Activated naive CD4-positive, alpha-beta T cell treated with anti-CD3 and anti-CD28 coated beads, Interleukin-2, amount 10 ng/mL, durations not matched to agents 7 days and 5 days (primary cell): ENCODE results near the gene ACOXL.
"Not testable (repeated sequence)": the region's sequence is repeated elsewhere in the genome, so short reads cannot be mapped to it uniquely, and the experiment has no call there.

Source experiments
- CTCF ChIA-PET: fragments of 350-600 bp; sonication (Branson Sonifier 250); formaldehyde crosslinking; loops from one replicate; lab custom pipeline; 2021; ENCODE audit warnings: antibody characterized with exemption; lab: Charles Lee
- DNase-seq: peaks from one replicate; pipeline ENCODE4 v3.0.0-alpha.2; 2020
- H3K27ac Mint-ChIP-seq: one replicate; pipeline ENCODE4 v1.8.0; 2021; ENCODE audit warnings: mild to moderate bottlenecking, moderate library complexity, mixed read lengths
- H3K27me3 Mint-ChIP-seq: one replicate; pipeline ENCODE4 v1.8.0; 2021; ENCODE audit warnings: mild to moderate bottlenecking, mixed read lengths
- H3K36me3 Mint-ChIP-seq: one replicate; pipeline ENCODE4 v1.8.0; 2021; ENCODE audit warnings: mixed read lengths
- H3K4me1 Mint-ChIP-seq: one replicate; pipeline ENCODE4 v1.8.0; 2021; ENCODE audit warnings: mixed read lengths
- H3K4me3 Mint-ChIP-seq: one replicate; pipeline ENCODE4 v1.8.0; 2021; ENCODE audit warnings: mild to moderate bottlenecking, moderate library complexity, mixed read lengths
- H3K9me3 Mint-ChIP-seq: one replicate; pipeline ENCODE4 v1.8.0; 2021; ENCODE audit warnings: mixed read lengths

The ACOXL gene

DNA sequence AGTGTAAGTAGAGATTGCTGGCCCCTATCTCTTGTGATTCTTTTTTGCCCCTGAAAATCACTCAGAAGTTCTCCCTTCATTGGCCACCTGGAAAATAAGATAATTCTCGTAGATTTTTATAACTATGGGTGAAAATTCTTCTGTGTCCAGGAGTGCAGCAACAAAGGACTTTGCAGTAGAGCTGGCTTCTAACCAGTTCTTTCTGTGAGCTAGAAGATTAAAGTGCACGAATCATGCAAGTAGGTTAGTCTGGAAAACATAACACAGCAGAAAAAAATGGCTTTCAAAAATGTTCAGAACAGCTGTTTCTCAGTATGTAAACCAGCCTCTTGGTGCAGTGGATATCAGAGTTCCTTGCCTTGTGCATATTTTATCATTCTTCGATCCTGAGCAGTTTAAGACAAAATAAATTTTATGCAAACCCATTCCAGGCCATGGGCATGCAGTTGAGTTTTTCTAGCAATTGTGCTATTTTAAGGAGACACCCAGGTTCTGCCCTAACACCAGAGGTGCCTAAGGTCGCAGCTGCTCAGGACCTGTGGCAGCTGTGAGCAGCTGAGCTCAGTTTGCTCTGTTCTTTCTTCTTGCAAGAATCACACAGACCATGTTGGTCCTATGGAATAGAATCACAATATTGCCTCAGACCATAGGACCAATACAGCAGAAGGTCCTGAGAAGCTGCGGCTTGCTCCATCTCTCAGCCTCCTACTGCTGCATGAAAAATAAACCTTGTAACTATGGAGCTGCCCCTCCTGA lies 307.4 kb downstream of the ACOXL start:
- peaks cover 45% of the 10 kb centered on the region for H3K27me3 Mint-ChIP-seq

DNA sequence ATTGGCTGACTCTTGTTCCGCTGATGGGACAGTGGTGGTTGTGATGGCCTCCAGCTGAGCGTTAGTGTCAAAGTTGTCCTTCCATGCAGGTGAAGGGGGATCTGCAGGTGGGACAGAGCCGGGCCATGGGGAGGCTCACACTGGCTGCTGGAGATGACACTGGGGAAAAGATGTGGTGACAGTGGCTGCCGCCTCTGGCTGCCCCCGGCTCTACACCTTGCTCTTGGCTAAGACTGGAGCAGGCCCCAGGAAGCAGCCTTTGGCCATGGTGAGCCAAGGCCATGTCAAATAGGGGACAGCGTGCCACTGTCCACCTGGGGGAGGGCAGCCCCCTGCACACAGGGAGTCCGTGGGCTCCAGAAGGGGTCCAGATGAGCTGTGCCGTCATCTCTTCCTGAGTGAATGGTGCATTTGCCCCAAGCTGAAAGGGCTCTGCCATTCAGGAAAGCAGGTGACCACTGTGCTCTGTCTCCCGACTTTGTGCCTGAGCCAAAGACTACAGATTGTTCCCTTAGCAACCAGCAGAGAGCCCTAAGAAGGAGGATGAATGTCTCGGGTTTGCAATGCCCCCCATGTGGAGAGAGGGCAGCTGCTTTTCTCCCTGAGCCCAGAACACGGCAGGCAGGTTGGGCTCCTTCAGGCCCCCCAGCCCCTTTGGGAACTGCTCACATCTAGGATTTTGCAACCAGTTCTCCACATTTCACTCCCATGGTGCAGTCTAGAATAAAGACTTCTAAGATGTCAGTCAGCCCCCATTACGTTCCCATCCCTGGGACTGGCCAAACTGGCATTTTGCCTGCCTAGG lies 309.2 kb downstream of the ACOXL start:
- H3K27ac Mint-ChIP-seq = no peak overlapping the region
- no peaks in the 10 kb centered on the region for H3K9me3 Mint-ChIP-seq
- H3K4me3 Mint-ChIP-seq = no peak overlapping the region
- H3K36me3 Mint-ChIP-seq = no peaks in the 10 kb centered on the region
- H3K4me1 Mint-ChIP-seq = no peaks in the 10 kb centered on the region
- no peak for DNase-seq
- CTCF ChIA-PET = no interaction called here
- H3K27me3 Mint-ChIP-seq = peaks cover 48% of the 10 kb centered on the region

More for the DNA sequence above, 307.4 kb downstream of the ACOXL start:
- DNase-seq = no peak
- Mint-ChIP-seq H3K36me3 (no peaks in the 10 kb centered on the region), H3K4me3 (no peak overlapping the region), H3K4me1 (no peaks in the 10 kb centered on the region), H3K27ac (no peak overlapping the region), H3K9me3 (no peaks in the 10 kb centered on the region)
- CTCF ChIA-PET = no interaction called here

DNA sequence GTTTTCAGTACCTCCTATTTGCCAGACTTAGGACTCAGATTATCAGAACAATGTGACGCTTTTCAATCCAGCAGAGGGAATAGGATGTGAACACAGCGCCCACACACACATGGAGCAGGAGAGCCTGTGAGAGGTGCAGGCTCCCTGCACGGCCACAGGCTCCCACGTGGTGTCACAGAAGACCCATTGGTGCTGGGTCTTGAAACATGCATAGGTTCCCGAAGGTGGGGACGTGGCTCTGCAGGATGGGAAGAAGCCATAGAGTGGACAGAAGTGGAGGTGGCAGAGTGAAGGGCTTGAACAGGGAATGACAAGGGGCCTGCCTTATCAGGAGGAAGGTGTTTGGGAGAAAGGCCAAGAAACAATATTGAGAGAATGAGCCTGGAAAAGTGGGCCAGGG lies 309.9 kb downstream of the ACOXL start:
- H3K4me1 Mint-ChIP-seq = no peaks in the 10 kb centered on the region
- H3K27me3 Mint-ChIP-seq = peaks cover 45% of the 10 kb centered on the region
- H3K27ac Mint-ChIP-seq = no peak overlapping the region
- H3K36me3 Mint-ChIP-seq = no peaks in the 10 kb centered on the region
- CTCF ChIA-PET = no interaction called here
- H3K9me3 Mint-ChIP-seq = no peaks in the 10 kb centered on the region
- DNase-seq = no peak
- H3K4me3 Mint-ChIP-seq = no peak overlapping the region

DNA sequence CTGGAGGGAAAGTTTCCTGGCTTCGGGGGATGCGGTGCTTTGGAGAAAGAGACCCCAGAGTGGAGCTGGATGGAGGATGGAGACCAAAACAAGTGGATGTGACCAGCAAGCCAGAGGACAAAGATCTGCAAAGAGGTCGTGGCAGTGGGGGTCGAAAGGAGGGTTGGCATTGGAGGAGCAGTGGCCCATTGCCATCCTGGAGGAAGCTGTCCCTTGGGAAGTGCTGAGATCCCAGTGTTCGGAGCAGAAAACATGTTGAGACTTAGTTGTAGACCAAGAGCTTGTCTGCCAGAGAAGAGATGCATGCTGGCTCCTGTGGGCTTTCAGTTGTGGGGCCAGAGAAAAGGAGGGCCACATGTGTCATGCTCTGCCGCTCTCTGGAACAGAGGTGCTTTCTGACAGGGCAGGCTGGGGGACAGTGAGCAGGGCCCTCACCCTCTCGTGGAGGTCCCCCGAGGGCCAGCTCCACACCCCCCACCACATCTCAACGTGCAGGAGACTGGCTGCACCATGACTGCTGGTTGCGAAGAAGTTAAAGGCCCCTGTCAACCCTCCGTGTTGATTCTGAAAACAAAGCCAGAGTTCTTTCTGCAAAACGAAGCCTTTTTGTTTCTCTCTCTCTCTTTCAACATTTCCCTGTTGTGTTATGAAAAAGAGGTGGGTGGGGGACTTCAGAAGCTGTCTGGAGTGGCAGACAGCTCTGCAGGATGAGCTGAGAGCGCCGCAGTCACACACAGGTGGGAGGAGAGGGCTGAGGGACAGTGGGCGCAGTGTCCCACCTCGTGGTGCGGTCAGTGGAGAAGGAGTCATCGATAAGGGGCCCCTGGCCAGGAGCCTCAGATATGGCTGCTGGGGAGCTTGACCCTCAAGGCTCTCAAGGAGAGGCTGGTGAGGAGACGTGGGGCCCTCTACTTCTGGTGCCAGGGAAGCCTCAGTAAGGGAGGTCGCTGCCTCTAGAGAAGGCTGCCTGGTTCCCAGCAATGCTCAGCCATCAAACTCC lies 310.7 kb downstream of the ACOXL start:
- Mint-ChIP-seq H3K27me3 (peaks cover 37% of the 10 kb centered on the region), H3K27ac (no peak overlapping the region), H3K36me3 (no peaks in the 10 kb centered on the region), H3K4me1 (no peaks in the 10 kb centered on the region), H3K9me3 (no peaks in the 10 kb centered on the region), H3K4me3 (no peak overlapping the region)
- DNase-seq = no peak
- CTCF ChIA-PET = no interaction called here

GRCh38 chr2:111044066-111044465 lies 311.7 kb downstream of the ACOXL start:
- no peak for DNase-seq
- no peaks in the 10 kb centered on the region for H3K36me3 Mint-ChIP-seq
- no peaks in the 10 kb centered on the region for H3K4me1 Mint-ChIP-seq
- no peaks in the 10 kb centered on the region for H3K9me3 Mint-ChIP-seq
- peaks cover 41% of the 10 kb centered on the region for H3K27me3 Mint-ChIP-seq
- CTCF ChIA-PET = no interaction called here
- H3K4me3 Mint-ChIP-seq = no peak overlapping the region
- H3K27ac Mint-ChIP-seq = no peak overlapping the region

GRCh38 chr2:111045236-111045635 lies 312.9 kb downstream of the ACOXL start:
- H3K27me3 Mint-ChIP-seq = peaks cover 48% of the 10 kb centered on the region
- not testable (repeated sequence) for H3K36me3 Mint-ChIP-seq

GRCh38 chr2:111045771-111046444 lies 313.5 kb downstream of the ACOXL start:
- no peaks in the 10 kb centered on the region for H3K36me3 Mint-ChIP-seq
- no peak overlapping the region for H3K4me3 Mint-ChIP-seq
- H3K4me1 Mint-ChIP-seq = peaks cover 4% of the 10 kb centered on the region
- H3K9me3 Mint-ChIP-seq = no peaks in the 10 kb centered on the region
- CTCF ChIA-PET = no interaction called here
- H3K27me3 Mint-ChIP-seq = peaks cover 51% of the 10 kb centered on the region
- DNase-seq = no peak
- H3K27ac Mint-ChIP-seq = no peak overlapping the region

More at GRCh38 chr2:111045236-111045635, 312.9 kb downstream of the ACOXL start:
- DNase-seq, CTCF ChIA-PET, H3K9me3 Mint-ChIP-seq, H3K4me1 Mint-ChIP-seq, H3K27ac Mint-ChIP-seq, H3K4me3 Mint-ChIP-seq: not testable (repeated sequence)

GRCh38 chr2:111046670-111047069 lies 314.3 kb downstream of the ACOXL start:
- peaks cover 8% of the 10 kb centered on the region for H3K4me1 Mint-ChIP-seq
- DNase-seq = no peak
- CTCF ChIA-PET = no interaction called here
- no peaks in the 10 kb centered on the region for H3K9me3 Mint-ChIP-seq
- no peaks in the 10 kb centered on the region for H3K36me3 Mint-ChIP-seq
- H3K27ac Mint-ChIP-seq = no peak overlapping the region
- H3K27me3 Mint-ChIP-seq = peaks cover 46% of the 10 kb centered on the region
- H3K4me3 Mint-ChIP-seq = no peak overlapping the region

DNA sequence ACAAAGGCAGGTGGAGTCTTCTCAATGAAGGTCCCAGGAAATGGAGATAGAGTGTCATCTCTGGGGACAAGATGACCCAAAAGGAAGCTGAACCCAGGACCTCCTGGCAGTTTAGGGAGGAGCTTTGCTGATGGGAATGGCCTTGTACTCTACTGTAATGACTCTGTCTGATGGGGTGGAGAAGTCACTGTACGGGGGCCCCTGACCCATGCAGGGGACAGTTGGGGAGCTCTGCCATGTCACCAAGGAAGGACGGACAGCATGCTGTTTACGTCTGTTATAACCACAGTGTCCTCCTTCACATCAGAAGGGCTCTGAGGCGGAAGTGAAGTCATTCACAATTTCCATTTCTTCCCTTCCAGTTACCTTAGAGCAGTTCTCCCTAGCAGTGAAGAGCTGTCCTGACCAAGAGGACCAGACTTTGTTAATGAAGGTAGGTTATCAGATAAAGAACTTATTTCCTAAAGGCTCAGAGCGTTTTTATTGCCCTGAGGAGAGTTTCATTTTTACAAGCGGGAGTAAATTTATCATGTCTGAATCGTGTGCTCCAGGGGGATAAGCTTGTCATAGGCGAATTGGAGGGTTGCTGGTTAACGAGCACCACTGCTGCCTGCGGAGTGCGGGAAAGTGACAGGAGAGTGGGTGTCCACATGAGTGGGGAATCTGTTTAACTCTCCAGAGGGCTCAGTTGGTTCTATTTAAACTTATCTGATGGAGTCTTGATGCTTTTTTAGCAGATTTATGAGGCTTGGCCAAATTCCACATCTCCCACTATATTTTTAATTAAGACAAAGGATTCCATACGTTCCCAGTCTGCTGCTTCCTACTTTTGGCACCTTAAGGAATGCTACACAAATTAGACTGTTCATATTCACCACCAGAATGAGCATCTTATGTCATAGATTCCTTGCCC lies 316.7 kb downstream of the ACOXL start:
- no peak for DNase-seq
- Mint-ChIP-seq H3K4me1 (peaks cover 8% of the 10 kb centered on the region), H3K27me3 (peaks cover 53% of the 10 kb centered on the region), H3K9me3 (no peaks in the 10 kb centered on the region), H3K36me3 (no peaks in the 10 kb centered on the region), H3K27ac (no peak overlapping the region), H3K4me3 (no peak overlapping the region)
- CTCF ChIA-PET = interaction anchor here (0.9 to 1.0 kb wide), 2 partner anchors 9 to 236 kb away, joined by 3 read pairs; no protein-coding TSS in a partner anchor

GRCh38 chr2:111049792-111050640 lies 317.6 kb downstream of the ACOXL start:
- Mint-ChIP-seq H3K4me1 (peaks cover 8% of the 10 kb centered on the region), H3K36me3 (no peaks in the 10 kb centered on the region), H3K27me3 (peaks cover 62% of the 10 kb centered on the region), H3K9me3 (no peaks in the 10 kb centered on the region), H3K4me3 (no peak overlapping the region), H3K27ac (no peak overlapping the region)
- DNase-seq = no peak
- CTCF ChIA-PET = no interaction called here

DNA sequence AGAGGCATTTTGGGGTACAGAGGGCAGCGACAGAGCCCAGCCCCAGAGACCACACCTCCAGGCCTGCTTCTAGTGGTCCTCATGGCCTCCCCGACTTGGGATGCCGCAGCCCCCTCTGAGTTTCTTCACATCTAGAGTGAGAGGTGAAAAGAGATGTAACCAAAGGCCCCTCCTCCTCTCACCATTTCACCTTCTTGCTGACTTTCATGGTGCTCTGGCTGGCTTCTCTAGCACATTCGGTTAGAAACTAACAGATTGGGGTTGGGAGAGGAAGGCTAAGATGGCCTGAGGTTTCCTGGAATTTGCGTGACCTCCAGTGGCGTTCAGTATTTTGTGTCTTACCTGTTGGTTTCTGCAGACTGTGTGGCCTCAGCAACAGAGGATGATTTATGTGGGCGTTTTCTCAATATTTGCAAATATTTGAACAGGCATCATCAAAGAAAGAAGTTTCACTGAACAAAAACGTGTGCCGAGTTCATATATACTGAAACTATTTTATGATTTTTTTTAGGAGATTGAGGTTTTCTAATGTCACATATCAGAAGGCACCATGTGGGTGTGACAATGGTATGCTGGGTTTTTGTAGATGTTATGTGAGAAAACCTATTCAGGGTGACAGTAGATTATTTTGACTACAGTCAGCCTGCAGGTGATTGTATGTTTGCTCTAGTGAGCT lies 318.5 kb downstream of the ACOXL start:
- Mint-ChIP-seq H3K36me3 (no peaks in the 10 kb centered on the region), H3K27me3 (peaks cover 63% of the 10 kb centered on the region), H3K9me3 (no peaks in the 10 kb centered on the region), H3K4me1 (peaks cover 8% of the 10 kb centered on the region), H3K4me3 (no peak overlapping the region), H3K27ac (no peak overlapping the region)
- CTCF ChIA-PET = no interaction called here
- DNase-seq = no peak

- DNase-seq = no peak
- H3K4me3 Mint-ChIP-seq = no peak overlapping the region
- no peaks in the 10 kb centered on the region for H3K36me3 Mint-ChIP-seq
- H3K4me1 Mint-ChIP-seq = peaks cover 8% of the 10 kb centered on the region
- CTCF ChIA-PET = no interaction called here
- peaks cover 58% of the 10 kb centered on the region for H3K27me3 Mint-ChIP-seq
- no peaks in the 10 kb centered on the region for H3K9me3 Mint-ChIP-seq
- no peak overlapping the region for H3K27ac Mint-ChIP-seq
Observed at GRCh38 chr2:111052621-111053020, 320.2 kb downstream of the ACOXL start.
